ENCODE data around the gene SH3RF3. TPM values are rescaled to one million over a fixed set of nuclear protein-coding genes. Genes with fewer than 3 reads are reported as not detected.

SH3RF3 gene
- total RNA-seq, 1 donor from 2014 or later: 6.4 TPM

DNA sequence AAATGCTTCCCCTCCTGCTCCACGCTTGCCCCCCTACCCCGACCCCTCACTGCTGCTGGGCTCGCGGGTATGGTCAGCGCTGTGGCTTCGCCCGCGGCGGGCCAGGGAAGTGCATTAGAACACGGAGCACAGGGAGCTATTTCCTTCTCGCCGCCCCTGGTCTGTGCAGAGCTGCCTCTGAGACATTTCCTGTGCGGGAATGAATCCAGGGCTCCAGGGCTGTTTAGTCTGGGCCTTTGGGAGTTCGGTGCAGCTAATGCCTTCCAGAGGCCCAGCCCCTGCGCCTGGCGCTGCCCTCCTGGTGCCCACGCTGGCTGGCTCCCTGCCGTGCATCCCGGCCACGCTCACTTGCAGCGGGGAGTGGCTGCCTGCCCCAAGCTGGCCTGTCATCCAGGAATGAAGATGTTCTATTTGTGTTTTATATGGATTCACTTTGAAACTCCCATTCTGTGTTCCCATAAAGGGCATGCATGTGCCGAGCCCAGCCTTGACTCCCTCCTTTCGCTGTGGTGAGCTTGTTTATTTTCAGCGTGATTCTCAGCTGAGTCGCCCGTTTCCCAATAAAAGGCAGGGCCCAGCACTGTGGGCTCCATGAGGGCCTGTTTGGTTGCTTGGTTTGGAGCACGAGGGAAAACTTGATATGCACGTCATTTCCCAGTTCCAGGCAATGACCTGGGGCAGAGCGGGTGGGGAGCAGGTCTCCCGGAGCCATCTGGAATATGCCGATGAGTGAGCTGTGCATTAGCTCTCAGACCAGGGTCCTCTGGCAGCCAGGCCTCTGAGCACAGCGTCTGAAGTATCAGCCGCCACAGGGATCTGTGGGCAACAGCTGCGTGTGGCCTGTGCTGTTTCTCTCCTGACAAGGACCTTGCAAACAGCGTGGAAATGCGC is 42.7 kb downstream of the SH3RF3 start:
- intact Hi-C loops (cut with DNase I): no loop called here
- DNase-seq (ENCODE audit: low spot score): peak; percentile 78
- peak; percentile 90 for ATAC-seq

DNA sequence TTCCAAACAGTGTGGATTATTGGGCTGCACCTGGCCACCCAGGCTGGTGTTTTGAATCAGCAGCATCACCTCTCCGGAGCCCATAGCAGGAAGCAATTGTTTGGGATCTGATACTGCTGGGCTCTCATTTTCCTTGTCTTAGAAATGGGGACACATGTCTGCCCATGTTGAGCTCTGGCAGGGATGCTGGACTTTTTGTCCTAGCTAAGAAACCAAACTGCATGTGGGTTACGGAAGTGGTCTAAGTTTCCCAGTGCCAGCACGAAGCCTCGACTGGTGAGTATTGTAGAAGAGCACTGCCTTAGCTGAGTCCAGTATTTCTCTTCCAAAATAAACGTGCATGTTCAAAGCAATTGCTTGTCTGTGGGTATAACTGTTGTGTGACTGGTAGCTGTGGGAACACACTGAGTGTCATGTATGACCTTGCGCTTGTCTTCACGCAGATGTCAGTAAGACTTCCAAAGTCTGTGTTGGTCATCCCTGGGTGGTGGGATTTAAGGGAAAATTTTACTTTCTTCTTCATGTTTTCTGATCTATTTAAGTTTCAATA is 43.6 kb downstream of the SH3RF3 start:
- no peak for DNase-seq (ENCODE audit: low spot score)
- intact Hi-C loops (cut with DNase I): no loop called here
- ATAC-seq: peak; percentile 11

DNA sequence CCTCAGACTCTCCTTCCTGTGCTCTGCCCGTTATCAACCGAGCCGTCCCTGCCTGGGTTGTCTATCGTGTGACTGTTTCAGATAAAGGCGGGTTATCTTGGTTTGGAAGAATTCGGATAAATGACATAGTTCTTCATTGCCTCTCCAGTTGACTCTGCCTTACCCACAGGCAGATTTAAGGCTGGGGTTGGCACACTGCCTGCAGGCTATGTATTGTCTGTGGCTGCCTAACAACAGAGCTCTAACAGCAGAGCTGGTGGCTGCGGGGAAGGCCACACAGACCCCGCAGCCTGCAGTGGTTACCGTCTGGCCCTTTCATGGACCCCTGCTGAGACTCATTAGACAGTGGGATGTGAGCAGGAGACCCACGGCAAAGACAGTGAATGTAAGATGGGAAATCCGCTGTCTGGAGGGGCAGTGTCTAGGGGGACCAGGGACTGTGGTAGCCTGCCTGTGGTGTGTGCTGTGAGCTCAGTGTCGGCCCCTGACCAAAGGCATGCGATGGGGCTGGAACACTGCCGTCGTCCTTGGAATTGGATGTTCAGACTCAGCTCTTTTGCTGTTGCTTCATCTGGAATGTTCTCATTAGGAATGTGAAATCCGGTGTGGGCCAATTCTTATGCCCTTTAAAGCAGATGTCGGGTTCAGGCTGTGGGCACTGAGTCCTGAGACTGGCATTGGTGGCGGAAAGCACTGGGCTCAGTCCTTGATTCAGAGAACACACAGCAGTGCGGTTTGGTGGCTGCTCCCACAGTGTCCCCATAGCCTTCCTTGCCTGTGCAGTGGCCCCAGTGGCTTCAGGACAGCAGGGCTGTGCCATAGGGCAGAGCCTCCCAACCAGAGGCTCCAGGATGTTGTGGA is 44.5 kb downstream of the SH3RF3 start:
- peak; percentile 77 for ATAC-seq
- peak; percentile 73 for DNase-seq (ENCODE audit: low spot score)
- intact Hi-C loops (cut with DNase I): no loop called here

DNA sequence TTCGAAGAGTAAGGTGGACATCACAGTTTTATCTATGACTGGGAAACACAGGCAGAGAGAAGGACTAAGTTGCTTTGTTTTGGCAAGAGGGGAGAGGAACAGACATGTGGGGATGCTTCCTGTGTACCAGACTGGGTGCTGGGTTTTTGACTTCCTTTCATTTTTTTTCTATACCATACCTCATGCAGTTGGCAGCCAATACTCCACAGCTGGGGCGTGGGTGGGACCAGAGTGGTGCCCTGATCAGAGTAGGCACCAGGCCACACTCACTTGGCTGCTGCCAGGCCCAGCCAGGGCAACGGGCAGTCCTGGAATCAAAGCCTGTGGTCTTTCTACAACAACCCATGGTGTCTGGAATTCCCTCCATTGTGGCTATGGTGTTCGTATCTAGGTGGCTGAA is 45.2 kb downstream of the SH3RF3 start:
- no peak for DNase-seq (ENCODE audit: low spot score)
- ATAC-seq: no peak

DNA sequence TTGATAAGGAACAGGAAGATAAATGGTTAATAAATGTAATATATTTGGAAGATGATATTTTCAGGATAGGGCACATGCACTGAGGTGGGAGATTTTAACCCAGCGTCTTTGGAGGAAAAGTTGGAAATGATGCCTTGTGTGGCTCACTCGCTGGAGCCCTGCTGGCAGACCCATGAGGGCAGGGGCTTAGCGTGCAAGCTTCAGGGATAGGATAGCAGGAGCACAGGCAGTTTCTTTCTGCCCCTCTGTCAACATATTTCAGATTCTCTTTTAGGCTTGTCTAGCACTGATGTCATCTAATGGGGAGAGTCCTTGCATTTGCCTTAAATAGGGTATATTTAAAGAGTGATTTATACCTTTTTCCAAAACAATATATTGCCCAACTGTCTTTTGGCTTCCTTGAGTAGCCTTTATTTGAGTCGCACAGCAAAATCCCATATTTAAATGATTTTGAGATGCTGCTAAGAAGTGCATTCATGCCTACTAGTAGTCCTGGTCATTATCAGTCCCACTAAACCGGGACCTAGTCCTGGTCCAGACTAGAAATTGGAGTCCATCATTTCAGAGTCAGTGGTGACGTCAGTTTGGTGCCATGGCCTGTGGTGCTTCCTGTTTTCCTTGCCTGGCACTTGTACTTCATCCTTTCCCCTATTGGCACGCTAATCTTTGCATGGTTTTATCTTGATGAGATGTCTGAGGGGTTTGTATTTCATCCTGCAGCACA is 45.8 kb downstream of the SH3RF3 start:
- no peak for ATAC-seq
- intact Hi-C loops (cut with DNase I): no loop called here
- DNase-seq (ENCODE audit: low spot score): no peak

More for the DNA sequence above, 45.2 kb downstream of the SH3RF3 start:
- intact Hi-C loops (cut with DNase I): no loop called here

DNA sequence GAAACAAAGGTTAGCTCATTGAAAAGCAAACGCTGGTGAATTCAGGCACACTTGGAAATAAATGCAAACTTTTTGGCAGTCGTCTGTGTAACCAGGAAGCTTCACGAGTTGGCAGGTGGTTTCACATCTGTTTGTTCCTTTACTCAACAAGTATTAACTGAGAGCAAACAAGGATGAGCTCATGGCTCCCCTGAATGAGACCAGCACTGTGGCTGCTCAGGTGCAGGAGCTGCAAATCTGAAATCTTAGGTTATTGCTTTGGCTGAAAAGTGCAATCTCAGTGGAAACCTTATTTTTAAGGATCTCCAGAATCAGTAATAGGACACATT is 46.3 kb downstream of the SH3RF3 start:
- no peak for DNase-seq (ENCODE audit: low spot score)
- no peak for ATAC-seq
- intact Hi-C loops (cut with DNase I): no loop called here

DNA sequence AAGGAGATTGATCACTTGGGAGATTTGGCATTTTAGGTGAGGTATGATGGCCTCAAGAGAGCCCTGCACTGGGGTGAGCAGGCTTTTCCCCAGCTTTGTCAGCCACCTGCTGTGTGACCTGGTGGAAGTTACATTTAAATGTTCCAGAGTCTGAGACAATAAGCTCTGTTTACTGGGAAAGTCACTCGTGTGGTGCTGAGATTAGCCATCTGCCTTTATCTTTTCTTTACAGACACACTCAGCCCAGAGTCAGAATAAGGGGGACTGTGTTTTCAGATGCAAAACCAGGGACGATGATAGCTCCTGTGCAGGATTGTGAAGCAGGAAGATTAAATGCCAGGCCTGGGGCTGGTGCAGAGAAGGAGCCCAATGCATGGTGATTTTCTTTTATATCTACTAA is 47.9 kb downstream of the SH3RF3 start:
- intact Hi-C loops (cut with DNase I): no loop called here
- DNase-seq (ENCODE audit: low spot score) (no peak), ATAC-seq (no peak)

DNA sequence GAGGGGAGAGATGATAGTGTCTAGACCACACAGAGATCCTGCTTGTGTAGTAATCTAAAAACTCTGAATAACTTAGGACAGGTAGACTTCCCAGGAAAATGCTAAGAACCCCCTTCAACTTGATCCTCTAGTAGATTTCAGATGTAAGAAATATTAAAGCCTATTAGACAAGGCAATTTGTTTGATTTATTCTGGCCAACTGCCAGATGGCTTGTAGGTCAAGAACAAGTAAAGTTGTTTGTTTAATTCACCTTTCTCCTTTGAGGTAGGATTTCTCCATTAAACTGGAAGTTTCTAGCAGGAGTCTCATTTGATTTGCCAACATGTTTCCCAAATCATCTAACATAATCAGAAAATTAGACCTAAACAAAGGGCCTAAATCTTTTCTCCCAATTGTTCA is 48.6 kb downstream of the SH3RF3 start:
- intact Hi-C loops (cut with DNase I): no loop called here
- DNase-seq (ENCODE audit: low spot score) (no peak), ATAC-seq (no peak)

DNA sequence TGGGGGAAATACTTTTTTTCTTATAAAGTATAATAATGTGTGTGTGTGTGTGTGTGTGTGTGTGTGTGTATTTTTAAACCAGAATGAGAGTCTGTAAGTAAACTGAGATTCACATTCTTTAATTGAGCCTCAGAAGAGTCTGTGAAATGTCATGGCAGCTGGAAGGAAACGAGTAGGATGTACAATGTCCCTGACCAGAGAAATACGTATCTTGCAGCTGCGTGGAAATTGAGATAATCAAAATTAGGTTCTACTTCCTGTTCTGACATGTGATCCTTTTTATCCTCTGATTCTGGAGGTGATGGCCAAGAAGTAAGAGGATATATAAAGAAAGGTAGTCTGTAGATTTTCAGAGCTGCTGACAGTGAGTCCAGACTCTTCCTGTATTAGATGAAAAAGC is 50.0 kb downstream of the SH3RF3 start:
- intact Hi-C loops (cut with DNase I): no loop called here
- ATAC-seq (no peak), DNase-seq (ENCODE audit: low spot score) (no peak)

DNA sequence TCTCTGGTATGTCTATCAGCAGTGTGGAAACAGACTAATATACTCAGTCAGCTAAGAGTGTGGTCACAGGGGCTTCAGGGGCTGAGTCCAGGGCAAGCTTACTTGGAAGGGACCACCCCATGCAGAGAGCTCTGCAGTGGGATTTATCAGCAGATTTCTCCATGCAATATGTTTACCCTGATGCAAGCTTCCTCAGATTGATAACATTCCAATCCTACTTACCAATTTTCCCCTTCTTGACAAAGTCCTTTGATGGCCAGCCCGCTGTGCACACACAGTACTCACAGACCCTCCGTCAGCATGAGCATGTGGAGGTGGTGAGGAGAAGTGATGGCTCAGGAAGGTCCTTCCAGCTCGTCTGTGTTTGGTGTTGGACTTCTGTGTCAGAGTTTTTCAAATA is 51.8 kb downstream of the SH3RF3 start:
- ATAC-seq (no peak), DNase-seq (ENCODE audit: low spot score) (no peak)
- intact Hi-C loops (cut with DNase I): no loop called here

DNA sequence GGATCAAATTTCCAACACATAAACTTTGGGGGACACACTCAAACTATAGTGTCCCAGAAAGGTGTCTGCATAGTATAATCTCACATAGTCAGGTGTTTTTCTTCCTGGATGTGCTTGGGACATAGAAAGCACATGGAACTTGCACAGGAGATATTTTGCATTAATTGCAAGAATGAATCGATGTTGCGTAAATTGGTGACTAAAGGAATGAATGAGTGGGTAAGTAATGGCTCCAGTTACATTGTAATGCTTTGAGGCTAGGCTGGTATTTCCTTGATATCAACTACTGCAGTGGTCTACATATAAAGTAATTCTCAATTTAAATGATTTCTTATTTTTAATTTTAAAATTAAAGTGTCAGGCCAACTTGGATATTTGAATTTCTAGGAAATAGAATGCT is 53.4 kb downstream of the SH3RF3 start:
- DNase-seq (ENCODE audit: low spot score) (no peak), ATAC-seq (no peak)
- intact Hi-C loops (cut with DNase I): no loop called here

DNA sequence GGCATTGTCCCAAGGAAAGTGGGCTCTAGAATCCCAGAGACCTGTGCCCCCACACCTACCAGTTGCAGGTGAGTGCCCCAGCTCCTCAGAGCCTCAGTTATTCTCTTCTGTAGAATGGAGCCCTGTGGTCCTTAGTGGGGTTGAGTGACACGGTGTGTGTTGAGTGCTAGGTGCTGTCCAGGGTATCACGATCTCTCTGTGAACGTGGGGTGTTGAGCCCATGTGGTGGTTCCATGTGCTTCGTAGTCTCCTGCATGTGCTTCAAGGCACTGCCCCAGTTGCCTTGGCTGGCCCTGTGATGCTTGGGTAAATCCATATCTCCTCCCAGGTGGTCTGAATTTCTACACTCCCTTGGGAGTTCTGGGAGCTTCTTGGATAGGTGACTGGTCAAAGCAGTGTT is 54.9 kb downstream of the SH3RF3 start:
- DNase-seq (ENCODE audit: low spot score) (no peak), ATAC-seq (no peak)
- intact Hi-C loops (cut with DNase I): no loop called here

DNA sequence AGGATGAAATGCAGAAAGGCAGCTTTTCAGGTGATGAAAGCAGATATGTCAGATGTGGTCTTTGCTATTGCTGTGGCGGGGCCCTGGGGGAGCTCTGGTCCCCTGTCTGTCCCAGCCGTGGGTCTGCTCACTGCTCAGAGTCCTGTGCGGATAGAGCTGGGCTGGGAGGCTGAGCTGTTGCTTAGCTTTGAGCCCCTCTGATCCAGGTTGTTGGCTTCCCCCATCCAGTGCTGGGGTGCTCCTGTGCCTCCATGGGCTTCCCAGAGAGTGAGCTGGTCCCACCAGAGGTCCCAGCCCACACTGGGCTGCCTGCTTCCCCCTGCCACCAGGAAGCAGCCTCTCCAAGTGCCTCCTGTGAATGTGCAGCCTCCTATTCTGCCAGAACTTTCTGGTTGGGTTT is 55.4 kb downstream of the SH3RF3 start:
- DNase-seq (ENCODE audit: low spot score): no peak

DNA sequence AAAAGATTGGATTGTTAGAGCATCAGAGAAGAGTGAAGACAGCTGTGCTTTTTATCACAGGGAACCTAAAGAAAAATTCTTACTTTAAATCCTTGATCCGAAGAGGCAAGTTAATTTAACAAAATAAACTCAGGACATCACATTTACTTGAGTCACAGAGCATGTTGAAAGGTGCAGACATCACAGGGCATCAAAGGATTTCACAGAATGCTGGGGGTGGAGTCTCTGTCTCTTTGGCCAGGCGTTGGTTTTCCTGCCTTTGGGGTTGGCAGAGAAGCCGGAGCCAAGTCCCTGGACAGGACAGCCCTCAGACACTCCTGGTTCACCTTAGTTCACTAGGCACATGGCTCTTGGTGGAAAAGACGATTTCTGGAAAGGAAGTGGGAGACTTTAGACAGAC is 56.3 kb downstream of the SH3RF3 start:
- no peak for DNase-seq (ENCODE audit: low spot score)
- ATAC-seq: peak; percentile 79
- intact Hi-C loops (cut with DNase I): loop anchor here (1.0 kb wide), 1 partner anchor 60 kb away; no protein-coding TSS in a partner anchor

More for the DNA sequence above, 55.4 kb downstream of the SH3RF3 start:
- no peak for ATAC-seq
- intact Hi-C loops (cut with DNase I): no loop called here

DNA sequence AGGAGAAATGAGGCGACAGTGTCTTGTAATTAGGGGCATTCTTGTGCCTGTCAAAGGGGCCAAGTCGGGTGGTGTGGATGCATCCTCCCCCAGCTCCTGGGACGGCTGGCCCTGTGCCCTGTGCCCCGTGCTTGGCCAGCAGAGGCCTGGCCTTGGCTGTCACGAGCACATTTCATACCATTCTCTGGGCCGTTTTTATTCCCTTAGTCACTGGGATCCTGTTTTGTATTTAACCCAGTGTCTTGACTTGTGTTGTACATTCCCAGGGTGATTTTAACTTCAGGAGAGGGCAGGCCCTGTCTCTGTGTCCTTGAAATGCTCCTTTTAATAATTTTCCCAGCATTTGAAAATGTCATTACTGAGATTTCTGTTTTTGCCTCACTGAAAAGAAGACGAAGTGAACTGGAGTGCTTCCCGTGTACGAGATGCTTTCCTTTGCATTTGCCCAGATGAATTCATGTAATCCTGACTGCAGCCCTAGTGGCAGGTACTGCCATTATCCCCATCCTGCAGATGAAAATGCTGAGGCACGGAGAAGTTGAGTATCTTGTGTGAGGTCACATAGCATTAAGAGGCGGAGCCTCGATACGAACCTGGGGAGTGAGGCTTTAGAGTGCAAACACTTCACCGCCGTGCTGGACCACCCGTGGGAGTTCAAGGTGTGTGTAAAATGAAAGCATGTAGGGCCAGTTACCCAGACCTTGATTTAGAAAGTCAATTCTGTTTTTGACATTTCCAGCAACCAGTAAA is 57.0 kb downstream of the SH3RF3 start:
- no peak for DNase-seq (ENCODE audit: low spot score)
- intact Hi-C loops (cut with DNase I): loop anchor here (1.0 kb wide), 1 partner anchor 61 kb away; no protein-coding TSS in a partner anchor

DNA sequence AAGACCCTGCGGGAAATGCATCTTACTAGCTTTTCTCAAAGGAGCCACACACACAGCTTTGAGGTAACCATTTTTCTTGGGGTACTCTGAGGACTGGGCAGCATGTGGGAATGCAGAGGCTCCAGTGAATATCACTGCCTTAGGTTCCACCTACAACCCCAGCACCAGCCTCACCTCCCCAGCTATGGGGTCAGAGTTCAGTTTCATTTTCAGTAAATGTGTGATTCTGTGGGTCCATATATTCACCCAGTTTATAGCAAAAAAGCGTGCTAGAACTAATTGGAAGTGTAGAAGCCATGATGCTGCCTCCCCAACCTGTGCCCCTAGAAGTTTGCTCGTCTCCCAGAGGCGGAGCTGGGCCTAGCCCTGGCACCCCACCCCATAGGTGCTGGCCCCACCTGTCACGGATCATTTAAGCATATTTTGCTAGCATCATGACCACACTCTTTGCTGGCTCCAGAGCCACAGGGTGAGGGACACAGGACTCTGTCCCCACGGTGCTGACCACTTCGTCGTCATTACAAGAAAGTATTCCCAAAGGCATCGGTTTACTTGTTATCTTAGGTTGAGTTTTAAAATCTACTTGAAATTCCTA is 57.7 kb downstream of the SH3RF3 start:
- intact Hi-C loops (cut with DNase I): no loop called here
- no peak for ATAC-seq
- DNase-seq (ENCODE audit: low spot score): no peak

More for the DNA sequence above, 57.0 kb downstream of the SH3RF3 start:
- peak; percentile 85 for ATAC-seq

DNA sequence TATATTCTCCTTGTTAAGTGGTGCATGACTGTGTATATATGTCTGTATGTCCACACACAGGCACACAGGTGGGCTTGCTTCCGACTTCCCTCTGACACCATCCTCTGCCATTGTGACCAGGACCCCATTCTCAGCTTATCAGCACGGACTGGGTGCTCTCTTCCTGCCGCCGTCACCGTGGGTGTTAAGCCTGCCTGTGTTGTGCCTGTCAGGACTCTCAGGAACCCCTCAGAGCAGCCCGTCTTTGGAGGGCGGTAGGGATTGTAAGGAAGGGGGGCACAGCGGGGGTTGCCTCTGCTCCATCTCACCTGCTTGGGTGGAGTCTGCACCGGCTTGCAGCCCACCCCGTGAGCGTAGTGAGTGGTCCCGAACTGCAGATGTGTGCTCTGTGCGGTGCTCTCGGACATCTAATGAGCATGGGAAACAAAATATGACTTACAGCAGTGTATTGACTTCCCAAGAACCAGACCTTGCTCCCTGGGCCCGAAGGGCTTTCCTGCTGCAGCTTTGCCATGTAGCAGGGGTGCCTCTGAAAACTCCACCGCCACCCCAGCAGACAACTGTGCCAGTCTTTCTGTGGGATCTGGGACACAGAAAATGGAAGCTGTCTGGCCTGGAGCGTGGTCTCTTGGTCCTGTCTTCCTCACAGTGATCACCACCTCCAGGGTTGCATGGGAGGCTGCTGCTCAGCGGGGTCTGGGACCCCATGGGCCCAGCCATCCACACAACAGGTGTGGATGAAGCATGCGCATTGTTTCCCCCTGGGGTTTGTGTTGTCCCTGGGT is 58.9 kb downstream of the SH3RF3 start:
- no peak for DNase-seq (ENCODE audit: low spot score)
- ATAC-seq: no peak
- intact Hi-C loops (cut with DNase I): no loop called here

Measured in sciatic nerve (tissue), 2 donors.